CD4-positive, alpha-beta T cell treated with Interleukin-21 for 1 hour (primary cell): ENCODE data around the gene GPR33.
"Not testable (repeated sequence)": the region's sequence is repeated elsewhere in the genome, so short reads cannot be mapped to it uniquely, and the experiment has no call there.

ENCODE experiments used
- DNase-seq: peaks from one replicate; pipeline ENCODE4 v3.0.0-alpha.2; 2020

GPR33 gene, protein sequence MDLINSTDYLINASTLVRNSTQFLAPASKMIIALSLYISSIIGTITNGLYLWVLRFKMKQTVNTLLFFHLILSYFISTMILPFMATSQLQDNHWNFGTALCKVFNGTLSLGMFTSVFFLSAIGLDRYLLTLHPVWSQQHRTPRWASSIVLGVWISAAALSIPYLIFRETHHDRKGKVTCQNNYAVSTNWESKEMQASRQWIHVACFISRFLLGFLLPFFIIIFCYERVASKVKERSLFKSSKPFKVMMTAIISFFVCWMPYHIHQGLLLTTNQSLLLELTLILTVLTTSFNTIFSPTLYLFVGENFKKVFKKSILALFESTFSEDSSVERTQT

DNA sequence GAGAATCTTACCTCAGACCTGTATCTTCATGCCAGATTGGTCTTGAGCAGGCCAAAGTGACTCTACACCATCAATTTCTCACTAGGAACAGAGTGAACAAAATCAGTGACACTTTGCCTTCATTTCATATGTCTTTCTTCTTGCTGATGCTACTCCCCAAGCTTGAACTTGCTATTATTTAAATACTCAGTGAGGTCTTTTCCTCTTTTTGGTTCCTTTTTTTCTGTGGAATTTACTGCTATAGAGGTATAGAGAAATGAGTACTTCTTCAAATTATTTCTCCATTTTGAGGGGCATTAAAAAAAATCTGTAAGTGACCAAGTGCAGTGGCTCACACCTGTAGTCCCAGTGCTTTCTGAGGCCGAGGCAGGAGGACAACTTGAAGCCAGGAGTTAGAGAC is at the start of gene GPR33:
Gene GPR33, minus strand, starts transcription at position 154 of the 400 bp plus-strand sequence. CDS start 4,074 bp downstream, outside the sequence.
- no peak for DNase-seq

DNA sequence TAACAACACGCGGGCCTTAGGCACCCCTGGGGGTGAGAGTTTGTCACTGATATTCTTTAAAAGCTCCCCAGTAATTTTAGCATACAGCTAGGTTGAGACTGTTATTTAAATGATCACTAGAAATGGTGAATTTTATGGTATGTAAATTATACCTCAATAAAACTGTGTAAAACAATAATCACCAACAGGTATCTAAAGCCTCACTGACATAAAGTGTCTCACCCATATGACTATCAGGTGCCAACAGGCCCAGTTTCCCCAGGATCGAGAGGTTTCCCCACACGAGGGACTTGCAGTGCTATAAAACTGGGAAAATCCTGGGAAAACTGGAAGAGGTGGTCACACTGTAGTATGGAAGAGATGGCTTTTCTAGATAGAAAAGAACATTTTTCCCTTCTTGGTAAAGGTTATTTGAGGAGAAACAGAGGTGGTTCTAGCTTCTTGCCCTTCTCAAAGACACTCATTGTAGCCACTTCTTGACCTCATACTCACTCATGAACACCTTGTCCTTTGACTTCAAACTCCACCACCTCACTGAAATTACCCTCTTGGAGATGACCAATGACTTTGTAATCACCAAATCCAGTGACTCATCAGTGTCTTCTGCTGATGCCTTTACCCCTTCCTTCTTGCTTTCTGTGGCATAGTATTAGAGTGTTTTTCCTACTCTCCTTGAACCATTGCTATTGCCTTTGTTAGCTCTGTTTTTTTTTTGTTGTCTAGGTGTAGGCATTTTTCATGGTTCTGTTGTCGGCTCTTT is 48.5 kb upstream of the GPR33 start:
- DNase-seq, result no peak

GRCh38 chr14:31530136-31530535 is 42.3 kb upstream of the GPR33 start:
- no peak for DNase-seq

DNA sequence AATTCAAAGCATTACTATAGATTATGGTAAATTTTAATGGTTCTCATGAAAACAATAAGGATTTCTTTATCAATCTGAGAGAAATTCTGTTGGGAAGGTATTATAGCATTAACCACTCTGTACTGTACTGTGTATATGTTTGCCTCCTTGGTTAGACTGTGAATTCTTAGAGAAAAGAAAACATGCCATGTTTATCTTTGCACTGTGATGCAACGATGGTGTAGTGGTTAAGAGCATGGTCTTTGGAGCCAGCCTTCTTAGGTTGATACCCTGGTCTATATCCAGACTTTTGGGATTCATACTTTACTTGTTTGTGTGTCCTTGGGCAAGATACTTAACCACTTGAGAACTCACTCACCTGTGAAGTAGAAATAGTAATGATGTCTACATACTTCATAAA is 41.2 kb upstream of the GPR33 start:
- no peak for DNase-seq

GRCh38 chr14:31527546-31527945 is 39.7 kb upstream of the GPR33 start:
- no peak for DNase-seq

DNA sequence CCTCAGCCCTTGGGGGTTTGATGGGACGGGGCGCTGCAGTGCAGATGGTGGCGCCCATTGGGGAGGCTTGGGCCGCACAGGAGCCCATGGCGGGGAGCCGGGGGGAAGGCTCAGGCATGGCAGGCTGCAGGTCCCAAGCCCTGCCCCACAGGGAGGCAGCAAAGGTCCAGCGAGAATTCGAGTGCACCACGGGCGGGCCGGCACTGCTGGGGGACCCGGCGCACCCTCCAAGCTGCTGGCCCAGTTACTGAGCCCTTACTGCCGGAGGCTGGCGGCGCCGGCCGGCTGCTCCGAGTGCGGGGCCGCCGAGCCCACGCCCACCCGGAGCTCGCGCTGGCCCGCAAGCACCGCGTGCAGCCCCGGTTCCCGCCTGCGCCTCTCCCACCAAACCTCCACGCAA is 39.2 kb upstream of the GPR33 start:
- DNase-seq, result no peak

GRCh38 chr14:31510855-31511254 is 23.0 kb upstream of the GPR33 start:
- DNase-seq, result no peak

DNA sequence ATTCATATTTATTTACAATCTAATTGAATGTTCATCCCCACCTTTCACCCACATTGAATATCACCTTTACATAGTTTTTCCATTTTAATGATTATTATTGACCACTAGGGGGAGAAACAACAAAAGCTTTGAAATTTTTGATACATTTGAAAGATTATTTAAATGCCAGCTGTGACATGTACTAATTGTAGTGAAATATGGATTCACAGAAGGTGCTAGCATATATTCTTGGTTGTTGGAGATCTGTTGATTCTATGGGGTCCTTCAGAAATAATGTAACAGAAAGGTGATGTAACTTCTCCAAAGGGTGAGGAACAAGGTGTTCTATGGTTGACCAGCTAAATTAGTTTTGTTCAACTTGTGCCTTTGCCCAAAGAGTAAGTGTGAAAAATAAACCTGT is 22.4 kb upstream of the GPR33 start:
- DNase-seq, result peak; percentile 26

DNA sequence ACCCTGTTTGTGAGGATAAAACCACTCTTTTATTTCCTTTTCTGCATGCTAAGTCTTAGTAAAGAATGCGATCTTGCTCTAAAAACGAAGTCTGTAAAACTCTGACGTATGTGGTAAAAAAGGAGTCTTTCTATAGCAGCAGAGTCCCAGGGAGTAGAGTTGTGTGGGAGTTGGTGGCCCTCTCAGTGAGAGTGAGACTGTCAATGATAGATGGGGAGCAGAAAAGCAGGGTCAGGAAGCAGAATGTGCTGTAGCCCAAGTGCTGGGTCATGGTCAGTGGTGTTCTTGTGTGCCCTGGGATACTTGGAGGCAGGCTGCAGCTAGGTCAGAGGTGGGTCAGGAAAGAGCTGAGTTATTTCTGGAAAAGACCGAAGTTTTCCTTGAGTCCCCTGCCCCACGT is 20.3 kb upstream of the GPR33 start:
- no peak for DNase-seq

DNA sequence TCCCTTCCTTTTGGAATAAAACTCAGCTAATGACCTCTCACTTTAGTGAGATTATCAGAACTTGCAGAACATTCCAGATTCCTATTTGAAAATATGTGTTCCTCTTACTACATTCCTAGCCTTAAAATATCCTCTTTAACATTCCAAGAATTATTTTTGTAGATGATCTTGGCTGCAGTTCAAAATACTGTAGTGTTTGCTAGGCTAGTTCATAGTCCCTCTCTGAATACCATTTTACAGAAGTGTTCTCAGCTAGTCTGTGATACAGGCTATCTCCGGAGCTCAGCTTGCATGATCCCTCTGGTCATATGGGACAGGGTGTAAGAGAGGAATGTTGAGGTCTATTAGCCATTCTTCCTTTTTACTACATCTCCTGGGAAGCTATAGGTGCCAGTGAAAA is 17.6 kb upstream of the GPR33 start:
- no peak for DNase-seq

DNA sequence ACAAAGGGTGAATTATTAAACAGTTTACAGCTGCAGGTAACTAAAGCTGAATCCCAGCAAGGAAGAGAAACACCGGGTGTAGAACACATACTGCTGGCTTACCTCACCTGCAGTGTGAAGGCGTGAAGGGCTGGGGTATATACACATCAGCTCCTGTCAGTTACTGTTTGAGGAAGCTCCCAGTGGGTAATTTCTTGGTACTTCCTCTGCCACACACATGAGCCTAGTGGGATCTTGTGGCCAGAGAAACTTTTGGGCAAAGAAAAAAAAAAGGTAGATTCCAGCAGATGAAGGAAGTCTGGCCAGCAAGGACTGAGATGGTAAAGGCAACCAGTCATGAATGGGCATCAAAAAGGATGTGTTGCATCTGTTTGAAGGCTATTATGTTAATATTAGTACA is 14.0 kb upstream of the GPR33 start:
- DNase-seq, result no peak

- no peak for DNase-seq
Observed at GRCh38 chr14:31492759-31493498, 5.1 kb upstream of the GPR33 start.

DNA sequence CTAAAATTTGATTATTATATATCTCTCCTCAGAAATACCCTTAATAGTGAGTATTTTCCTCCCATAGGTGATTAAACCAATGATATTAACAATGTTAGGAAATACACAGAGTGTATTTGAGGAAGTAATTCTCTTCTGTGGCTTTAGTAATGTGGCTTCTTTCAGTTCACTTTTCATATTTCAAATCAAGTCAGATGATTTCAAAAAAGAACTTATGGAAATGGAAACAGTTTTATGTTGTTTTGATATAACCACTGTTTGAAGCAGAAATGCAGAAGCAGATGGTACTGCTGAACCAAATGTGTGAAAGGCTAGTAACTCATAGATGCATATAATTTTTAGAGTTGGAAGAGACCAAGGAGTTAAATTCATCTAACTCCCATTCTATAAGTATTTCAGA is 1.9 kb upstream of the GPR33 start:
- no peak for DNase-seq

DNA sequence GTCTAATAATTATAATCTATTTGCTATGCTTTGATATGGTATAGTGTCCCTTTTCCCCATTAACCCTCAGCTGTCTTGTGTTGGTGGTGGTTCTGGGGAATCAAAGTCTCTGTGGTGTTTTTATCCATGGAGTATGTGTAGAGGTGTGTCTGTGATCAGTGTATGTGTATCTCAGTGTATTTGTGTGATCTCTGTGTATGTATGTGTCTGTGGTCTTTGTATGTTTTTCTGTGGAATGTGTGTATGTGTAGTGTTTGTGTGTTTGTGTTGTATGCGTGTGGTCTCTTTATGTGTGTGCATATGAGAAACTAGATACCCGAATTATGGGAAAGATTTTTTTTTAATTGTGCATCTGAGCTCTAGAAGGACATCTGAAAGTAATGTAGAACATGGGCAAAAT is 1.1 kb downstream of the GPR33 start:
- DNase-seq, result no peak

GRCh38 chr14:31484754-31485153 is 3.1 kb downstream of the GPR33 start:
- no peak for DNase-seq

GRCh38 chr14:31480156-31480555 is 7.7 kb downstream of the GPR33 start:
- DNase-seq, result no peak

DNA sequence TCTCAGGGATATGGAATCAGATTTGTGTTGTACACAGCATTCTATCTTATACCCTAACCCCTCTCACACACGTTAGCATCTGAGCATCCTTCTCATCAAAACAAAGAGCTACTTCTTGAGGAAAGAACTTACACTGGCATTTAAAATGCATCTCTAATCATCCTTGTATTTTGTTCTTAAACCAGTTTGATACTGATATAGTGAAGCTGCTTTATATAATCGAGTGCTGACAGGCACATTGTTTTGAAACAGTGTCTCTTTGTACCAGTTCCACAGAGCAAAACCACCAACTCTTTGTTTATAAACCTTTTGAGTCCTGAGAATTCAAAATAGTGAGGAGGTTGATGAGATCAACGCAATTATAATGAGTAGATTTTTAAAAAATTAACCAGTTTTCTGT is 8.8 kb downstream of the GPR33 start:
- no peak for DNase-seq

DNA sequence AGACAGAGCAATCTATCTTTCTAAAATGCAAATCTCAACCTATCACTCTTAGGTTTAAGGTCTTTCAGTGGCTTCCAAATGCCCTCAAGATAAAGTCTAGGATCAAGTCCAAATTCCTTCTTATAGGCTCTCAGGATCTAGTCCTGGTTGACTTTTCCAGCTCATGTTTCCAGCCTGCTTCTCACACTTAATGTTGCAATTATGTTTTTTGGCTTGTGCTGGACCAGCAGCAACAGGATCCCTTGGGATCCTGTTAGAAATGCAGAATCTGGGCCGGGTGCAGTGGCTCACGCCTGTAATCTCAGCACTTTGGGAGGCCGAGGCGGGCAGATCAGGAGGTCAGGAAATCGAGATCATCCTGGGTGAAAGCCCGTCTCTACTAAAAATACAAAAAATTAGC is 10.6 kb downstream of the GPR33 start:
- DNase-seq, result no peak

DNA sequence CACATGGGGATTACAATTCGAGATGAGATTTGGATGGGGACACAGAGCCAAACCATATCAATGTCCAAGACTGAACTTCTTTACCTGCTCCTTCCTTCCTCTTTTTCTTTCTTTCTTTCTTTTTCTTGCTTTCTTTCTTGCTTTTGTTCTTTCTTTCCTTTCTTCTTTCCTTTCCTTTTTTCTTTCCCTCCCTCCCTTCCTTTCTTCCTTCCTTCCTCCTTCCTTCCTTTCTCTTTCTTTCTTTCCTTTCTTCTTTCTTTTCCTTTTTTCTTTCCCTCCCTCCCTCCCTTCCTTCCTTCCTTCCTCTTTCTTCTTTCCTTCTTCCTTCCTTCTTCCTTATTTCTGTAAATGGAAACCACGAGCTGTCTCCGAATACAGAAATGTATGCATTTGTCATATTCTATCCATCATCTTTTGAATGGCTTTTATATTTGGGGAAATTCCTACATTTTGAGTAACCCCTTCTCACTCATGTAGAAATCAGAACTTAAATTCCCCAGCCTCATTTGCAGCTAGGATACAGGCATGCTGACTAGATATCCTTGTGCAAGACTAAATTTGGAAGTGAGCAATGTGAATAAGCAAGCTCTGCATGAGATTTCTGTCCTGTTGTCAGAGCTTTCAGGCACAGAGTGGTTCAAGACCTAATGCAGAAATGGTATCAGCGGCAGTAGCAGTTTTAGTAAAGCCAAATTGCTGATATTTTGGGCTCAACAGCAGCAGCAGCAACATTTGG is 11.5 kb downstream of the GPR33 start:
- DNase-seq, result no peak

GRCh38 chr14:31466554-31466953 is 21.3 kb downstream of the GPR33 start:
- no peak for DNase-seq

- no peak for DNase-seq
Observed at GRCh38 chr14:31465111-31465510, 22.7 kb downstream of the GPR33 start.

- DNase-seq, result not testable (repeated sequence)
Observed at GRCh38 chr14:31462450-31462849, 25.4 kb downstream of the GPR33 start.

DNA sequence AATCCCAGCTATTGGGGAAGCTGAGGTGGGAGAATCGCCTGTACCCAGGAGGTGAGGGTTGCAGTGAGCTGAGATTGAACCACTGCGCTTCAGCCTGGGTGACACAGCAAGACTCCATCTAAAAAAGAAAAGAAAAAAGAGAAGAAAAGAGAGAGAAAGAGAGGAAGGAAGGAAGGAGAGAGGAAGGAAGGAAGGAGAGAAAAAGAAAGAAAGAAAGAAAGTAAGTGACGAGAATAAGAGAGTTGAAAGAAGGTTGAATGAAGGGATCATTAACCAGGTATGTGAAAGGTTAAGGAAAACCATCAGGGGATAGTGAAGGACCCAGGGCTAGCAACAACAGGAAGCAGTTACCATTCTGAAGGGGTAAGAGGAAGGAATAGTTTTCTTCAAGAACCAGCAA is 26.3 kb downstream of the GPR33 start:
- no peak for DNase-seq
